ENCODE measurements around the gene VOPP1.
"Not testable (repeated sequence)": the region's sequence is repeated elsewhere in the genome, so short reads cannot be mapped to it uniquely, and the experiment has no call there.

VOPP1 gene

GRCh38 chr7:55476852-55477780 is 95.2 kb downstream of the VOPP1 start:
- H3K4me3 ChIP-seq (ENCODE audit: low read depth, low read length), result no peak overlapping the region
- DNase-seq (ENCODE audit: low read depth), result no peak
- TF ChIP-seq CTCF (IDR thresholded peaks at IDR 0.05; ENCODE audit: control insufficient read depth, extremely low read depth, insufficient read depth), result no peak

- TF ChIP-seq CTCF (IDR thresholded peaks at IDR 0.05; ENCODE audit: control insufficient read depth, extremely low read depth, insufficient read depth), result no peak
- no peak overlapping the region for H3K4me3 ChIP-seq (ENCODE audit: low read depth, low read length)
- DNase-seq (ENCODE audit: low read depth), result no peak
Observed at GRCh38 chr7:55475855-55476803, 96.2 kb downstream of the VOPP1 start.

GRCh38 chr7:55474944-55475854 is 97.1 kb downstream of the VOPP1 start:
- no peak for TF ChIP-seq CTCF (IDR thresholded peaks at IDR 0.05; ENCODE audit: control insufficient read depth, extremely low read depth, insufficient read depth)
- no peak overlapping the region for H3K4me3 ChIP-seq (ENCODE audit: low read depth, low read length)
- DNase-seq (ENCODE audit: low read depth), result no peak

- no peak for DNase-seq (ENCODE audit: low read depth)
- TF ChIP-seq CTCF (IDR thresholded peaks at IDR 0.05; ENCODE audit: control insufficient read depth, extremely low read depth, insufficient read depth), result no peak
- no peak overlapping the region for H3K4me3 ChIP-seq (ENCODE audit: low read depth, low read length)
Observed at GRCh38 chr7:55473932-55474331, 98.4 kb downstream of the VOPP1 start.

- DNase-seq (ENCODE audit: low read depth), result no peak
- no peak for TF ChIP-seq CTCF (IDR thresholded peaks at IDR 0.05; ENCODE audit: control insufficient read depth, extremely low read depth, insufficient read depth)
- H3K4me3 ChIP-seq (ENCODE audit: low read depth, low read length), result no peak overlapping the region
Observed at GRCh38 chr7:55472928-55473725, 99.2 kb downstream of the VOPP1 start.

- not testable (repeated sequence) for H3K4me3 ChIP-seq (ENCODE audit: low read depth, low read length); DNase-seq (ENCODE audit: low read depth)
Observed at GRCh38 chr7:55472406-55472805, 99.9 kb downstream of the VOPP1 start.

- H3K4me3 ChIP-seq (ENCODE audit: low read depth, low read length); DNase-seq (ENCODE audit: low read depth): not testable (repeated sequence)
Observed at GRCh38 chr7:55471594-55471993, 100.7 kb downstream of the VOPP1 start.
